ENCODE results near the gene FCN2.

- TF ChIP-seq CTCF (IDR thresholded peaks at IDR 0.05): no peak
- no peak for TF ChIP-seq RARB (CRISPR knock-in tag; IDR thresholded peaks at IDR 0.05)
These were observed 30.0 kb upstream of the FCN2 start for GRCh38 chr9:134850611-134851010.

Measured in A549 (cell line).